GM18861 (cell line): Measurements from ENCODE around the gene PDCL3.

Experiments used
- ATAC-seq: cut with Tn5 transposase; IDR thresholded peaks from one replicate; pipeline ENCODE4 v1.9.1; 2021; ENCODE audit not compliant: unreplicated experiment

Gene PDCL3

GRCh38 chr2:100562613-100563406 lies at the start of gene PDCL3:
Gene PDCL3 (plus strand): TSS chr2:100562993. CDS start chr2:100563068, 75 bp downstream.
- ATAC-seq = peak; percentile 93

DNA sequence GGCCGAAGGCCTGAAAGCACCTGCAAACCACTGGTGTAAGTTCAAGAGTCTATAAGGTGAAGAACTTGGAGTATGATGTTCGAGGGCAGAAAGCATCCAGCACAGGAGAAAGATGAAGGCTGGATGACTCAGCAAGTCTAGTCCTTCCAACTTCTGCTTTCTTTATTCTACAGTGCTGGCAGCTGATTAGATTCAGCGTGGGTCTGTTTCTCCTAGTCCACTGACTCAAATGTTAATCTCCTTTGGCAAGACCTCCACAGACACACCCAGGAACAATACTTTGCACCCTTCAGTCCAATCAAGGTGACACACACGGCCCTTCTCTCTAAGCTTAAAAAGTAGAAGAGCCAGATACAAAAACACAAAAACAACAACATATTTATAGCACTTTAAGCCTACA lies 49.1 kb upstream of the PDCL3 start:
- no peak for ATAC-seq

DNA sequence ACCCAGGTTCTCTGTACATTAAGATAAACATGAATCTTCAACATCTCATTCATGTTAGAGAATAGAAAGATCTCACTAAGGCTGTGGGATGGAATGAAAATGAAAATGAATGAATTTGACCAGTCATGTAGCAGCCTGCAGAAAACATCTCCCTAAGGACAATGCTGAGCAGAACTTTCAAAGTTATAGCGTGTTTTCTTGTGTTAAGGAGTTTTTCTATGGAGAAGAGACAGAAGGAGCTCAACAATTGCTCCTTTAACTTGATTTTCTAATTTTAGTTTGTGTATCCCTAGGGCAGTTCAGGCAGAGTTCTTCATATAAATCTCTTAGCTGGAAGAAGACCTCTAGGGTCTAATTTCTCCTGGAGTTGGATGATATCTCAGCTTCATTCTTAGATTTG lies 45.2 kb upstream of the PDCL3 start:
- no peak for ATAC-seq

DNA sequence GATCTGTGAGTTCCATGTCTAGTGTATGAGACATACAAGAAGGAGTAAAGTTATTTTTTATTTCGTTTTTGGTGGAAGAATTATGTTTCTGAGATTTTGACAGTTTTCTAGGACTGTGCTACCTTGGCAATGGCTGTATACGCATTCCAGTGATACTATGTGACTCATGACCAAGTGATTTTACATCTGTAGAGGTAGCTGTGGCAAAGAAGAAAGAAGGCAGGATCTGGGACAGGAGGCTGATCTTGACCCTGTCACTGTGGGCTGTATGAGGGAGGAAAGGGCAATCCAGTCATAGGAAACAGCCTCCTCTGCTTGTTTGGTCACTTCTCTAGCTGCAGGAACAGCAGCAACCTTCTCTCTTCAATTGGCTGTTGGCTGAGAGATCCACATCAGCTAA lies 44.0 kb upstream of the PDCL3 start:
- no peak for ATAC-seq

- no peak for ATAC-seq
Observed at GRCh38 chr2:100520224-100520623, 42.6 kb upstream of the PDCL3 start.

GRCh38 chr2:100522430-100522829 lies 40.4 kb upstream of the PDCL3 start:
- no peak for ATAC-seq

DNA sequence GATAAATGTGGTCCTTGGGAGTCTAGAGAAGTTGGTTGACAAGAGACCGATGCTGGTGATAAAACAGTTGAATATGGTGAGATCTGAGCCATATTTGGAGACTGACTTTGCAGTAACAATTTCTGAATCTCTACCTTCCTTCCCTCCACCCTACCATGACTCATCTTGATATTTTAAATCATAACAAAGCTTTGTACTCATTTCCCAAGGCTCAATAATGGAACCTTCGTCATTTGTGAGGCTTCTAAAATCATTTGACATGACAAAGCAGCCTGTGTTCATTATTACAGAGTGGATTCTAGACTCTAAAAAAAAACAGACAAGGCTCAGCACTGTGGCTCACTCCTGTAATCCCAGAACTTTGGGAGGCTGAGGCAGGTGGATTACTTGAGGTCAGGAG lies 38.5 kb upstream of the PDCL3 start:
- no peak for ATAC-seq

GRCh38 chr2:100526868-100527267 lies 35.9 kb upstream of the PDCL3 start:
- ATAC-seq = no peak

DNA sequence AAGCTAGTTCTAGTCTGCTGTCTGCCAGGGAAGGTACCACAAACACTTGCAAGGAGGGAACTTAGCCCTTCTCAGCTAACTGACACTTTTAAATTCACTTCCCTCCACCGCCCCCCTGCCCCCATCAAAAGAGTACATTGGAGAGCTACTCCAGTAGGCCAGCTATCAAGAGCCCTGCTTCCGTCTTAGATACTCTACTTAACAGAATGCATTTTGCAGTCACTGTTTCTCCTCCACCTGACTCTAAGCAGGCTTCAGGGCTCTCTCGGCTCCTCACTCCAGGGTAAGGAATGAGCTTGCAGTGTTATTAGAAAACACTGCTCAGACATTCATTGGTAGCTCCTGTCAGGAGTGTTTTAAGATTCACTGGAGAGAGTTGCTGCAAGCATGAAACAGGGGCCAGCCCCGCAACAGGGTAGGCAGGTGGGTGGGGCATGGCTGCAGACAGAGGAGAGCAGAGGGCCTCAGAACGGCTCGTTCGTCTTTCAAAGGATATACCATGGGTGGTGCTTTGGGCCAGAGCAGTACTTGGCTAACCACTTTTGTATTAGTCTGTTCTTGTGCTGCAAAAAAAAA lies 35.3 kb upstream of the PDCL3 start:
- ATAC-seq = no peak

- ATAC-seq = no peak
Observed at GRCh38 chr2:100529176-100529575, 33.6 kb upstream of the PDCL3 start.

DNA sequence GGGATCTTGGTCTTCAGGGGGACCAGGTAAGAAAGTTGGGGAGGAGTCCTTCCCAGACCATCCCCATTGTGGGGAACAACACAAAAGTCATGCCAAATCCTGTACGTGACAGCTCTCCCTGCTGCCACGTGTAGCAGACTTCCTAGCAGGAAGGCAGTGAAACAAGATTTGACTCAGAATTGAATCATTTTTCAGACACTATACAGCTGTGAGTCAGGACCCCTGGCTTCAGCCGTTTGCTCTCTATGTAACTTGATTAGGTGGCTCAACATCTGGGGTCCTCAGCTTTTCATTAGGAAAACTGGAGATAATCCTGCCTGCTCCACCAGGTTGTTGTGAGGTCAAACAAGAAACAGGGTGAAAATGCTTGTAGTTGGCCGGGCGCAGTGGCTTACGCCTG lies 32.9 kb upstream of the PDCL3 start:
- no peak for ATAC-seq

- no peak for ATAC-seq
Observed at GRCh38 chr2:100535855-100536254, 26.9 kb upstream of the PDCL3 start.

DNA sequence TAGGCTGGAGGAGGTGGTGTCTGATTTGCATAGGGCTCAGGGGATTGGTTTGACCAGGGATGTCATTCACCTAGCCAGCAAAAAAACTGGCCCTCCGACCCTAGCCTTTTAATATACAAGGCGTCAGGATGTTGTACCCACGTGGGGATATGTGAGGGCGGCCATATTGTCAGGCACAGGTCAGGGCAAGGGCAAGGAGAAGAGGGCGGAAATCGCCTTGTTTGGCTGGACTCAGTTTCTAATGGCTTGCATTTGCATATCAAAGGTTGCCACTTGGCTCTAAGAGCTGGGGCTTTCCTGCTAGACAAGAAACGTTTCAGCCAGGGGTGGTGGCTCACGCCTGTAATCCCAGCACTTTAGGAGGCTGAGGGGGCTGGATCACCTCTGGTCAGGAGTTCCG lies 24.9 kb upstream of the PDCL3 start:
- ATAC-seq = no peak

DNA sequence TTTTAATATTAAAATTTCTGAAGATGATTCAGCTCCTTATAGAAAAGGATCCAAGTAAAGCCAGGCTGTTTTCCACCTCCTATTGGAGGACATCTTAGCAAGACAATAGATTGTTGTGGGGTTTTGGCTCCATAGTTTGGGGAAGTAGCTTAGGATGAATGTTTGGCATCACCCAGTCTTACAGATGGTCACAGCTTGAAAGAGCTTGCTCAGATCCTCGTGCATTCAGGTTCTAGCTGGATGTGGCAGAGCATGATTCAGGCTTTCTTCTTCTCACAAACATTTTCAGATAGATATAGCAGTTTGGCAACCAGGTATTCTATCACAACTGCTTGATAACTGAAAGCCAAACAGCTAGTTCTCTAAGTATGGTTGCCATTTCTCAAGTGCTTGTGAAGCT lies 23.6 kb upstream of the PDCL3 start:
- ATAC-seq = no peak

- ATAC-seq = no peak
Observed at GRCh38 chr2:100541404-100541803, 21.4 kb upstream of the PDCL3 start.

GRCh38 chr2:100542418-100542817 lies 20.4 kb upstream of the PDCL3 start:
- no peak for ATAC-seq

DNA sequence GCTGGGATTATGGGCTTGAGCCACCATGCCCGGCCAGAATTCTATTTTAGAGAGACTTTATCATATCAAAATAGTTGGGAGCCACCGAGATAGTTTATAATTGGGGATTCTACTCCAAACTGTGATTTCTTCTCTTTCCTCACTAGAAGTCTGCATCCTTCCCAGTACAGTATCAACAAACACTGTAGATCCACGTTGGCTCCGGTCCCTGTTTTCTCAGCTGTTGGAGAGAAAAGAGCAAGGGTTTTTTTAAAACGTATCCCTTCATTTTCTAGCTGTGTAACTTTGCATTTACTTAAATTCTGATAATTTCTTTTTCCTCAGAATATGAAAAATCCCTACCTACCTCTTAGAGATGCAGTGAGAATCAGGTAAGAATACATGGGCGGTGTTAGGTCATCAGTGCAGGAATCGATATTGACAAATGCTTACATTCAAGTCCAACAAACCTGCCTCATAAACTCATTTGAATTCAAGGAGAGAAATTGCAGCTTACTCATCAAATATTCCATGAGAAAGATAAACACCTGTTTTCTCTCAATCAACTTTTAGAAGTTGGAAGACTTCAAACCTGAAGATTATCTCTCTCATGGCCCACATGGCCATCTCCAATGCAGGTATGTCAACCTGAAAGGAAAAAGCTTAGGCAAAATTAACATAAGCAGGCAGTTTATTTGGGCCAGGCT lies 17.7 kb upstream of the PDCL3 start:
- no peak for ATAC-seq

GRCh38 chr2:100546469-100546868 lies 16.3 kb upstream of the PDCL3 start:
- no peak for ATAC-seq

DNA sequence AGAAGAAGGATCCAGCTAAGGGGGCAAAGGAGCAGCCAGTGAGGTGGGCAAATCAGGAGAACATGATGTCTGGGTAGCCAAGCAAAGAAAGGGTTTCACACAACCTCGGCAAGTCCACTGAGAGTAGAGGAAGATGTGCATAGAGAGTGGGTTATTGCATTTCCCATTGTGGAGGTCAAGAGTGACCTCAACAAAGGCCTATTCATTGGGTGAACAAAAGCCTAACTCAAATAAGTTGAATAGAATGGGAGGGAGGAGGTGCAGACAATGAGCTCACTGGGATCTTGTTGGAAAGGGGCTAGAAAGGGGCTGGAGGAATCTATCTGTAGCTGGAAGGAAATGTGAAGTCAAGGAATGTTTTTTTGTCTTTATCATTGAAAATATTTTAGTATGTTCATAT lies 14.0 kb upstream of the PDCL3 start:
- no peak for ATAC-seq

GRCh38 chr2:100551303-100551702 lies 11.5 kb upstream of the PDCL3 start:
- ATAC-seq = no peak

DNA sequence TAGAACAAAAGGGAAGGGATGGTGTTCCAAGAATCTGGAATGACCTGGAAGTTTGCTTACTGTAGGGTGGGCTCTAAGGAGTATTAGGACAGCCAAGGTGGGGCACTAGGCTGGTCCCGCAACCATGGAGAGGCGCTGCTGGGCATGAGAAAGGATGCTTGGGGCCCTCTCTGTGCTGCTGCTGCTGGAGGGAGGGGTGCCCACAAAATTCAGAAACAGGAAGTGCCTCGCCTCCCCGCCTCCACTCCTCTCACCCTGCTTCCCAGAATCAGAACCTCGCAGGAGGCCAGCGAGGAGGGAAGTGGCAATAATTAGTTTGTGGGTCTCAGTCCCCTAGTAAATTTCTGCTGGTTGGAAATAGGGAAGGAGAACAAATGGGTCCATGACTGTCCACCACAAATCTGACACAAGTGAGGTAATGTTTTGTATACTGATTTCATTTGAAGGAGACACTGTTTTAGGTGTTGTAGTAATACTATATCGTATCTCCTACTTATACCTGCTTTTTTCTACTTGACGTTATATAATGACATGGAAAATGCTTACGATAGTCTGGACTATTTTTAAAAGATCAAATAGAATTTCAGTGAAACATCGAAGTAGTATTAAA lies 7.9 kb upstream of the PDCL3 start:
- ATAC-seq = no peak

DNA sequence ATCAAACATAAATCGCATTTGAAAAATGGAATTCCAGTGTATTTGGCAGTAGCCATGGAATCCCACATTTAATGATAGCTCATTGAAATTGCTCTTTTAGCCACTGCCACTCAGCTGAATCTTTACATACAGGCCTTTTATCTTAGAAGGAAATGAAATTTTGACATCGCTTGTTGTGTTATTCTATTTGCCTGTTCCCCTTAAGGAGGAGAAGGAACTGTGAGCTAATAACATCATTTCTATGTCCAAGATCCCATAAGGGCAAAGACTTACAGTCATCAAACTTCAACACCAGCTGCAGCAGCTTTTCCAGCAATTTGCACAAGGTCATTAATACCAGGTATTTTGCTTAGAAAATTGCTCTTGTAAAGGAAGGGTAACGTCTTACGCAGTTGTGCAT lies 6.0 kb upstream of the PDCL3 start:
- ATAC-seq = no peak
